ENCODE data around the gene TCEANC. TPM values are rescaled to one million over a fixed set of nuclear protein-coding genes. Genes with fewer than 3 reads are reported as not detected.
"Not testable (repeated sequence)": the region's sequence is repeated elsewhere in the genome, so short reads cannot be mapped to it uniquely, and the experiment has no call there.

TCEANC gene
- polyA plus RNA-seq, 5 donors = 5.3 to 7.7 (median 6.9) TPM

DNA sequence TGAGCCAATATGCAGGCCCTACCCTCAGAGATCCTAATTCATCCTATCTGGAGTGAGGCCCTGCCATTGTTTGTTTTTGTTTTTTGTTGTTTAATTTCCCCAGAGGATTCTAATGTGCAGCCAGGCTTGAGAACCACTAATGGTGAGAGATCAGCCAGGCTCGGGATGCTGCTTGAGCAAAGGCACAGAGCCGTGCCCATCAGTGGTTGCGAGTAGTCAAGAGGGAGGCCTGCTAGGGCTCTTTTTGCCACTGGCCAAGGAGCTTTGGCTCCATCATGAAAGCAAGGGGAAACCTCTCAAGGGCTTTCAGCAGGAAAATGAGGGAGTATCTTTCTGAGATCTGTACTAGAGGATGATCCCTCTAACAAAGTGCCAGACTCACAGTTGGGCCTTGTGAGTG lies 2.7 kb downstream of the TCEANC start:
- no peak for DNase-seq

DNA sequence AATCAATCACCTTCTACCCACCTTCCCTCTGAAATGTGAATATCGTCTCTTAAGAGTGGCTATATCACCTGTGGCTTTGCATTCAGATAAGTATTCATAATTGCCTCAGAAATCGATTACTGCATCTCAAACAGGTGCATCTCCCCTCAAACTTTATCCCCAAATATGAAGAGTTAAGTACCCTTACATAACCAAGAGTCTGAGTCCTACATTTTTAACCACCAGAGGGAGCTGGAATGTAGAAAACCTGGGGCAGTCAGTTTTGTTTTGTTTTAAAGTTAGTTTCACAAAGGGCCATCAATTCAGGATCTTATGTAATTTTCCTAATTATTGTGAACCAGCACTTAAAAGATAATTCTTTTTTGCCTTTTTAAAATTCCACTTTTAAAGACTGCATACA lies 5.7 kb downstream of the TCEANC start:
- peak in 1 of 2 donors; percentile 45 for DNase-seq

DNA sequence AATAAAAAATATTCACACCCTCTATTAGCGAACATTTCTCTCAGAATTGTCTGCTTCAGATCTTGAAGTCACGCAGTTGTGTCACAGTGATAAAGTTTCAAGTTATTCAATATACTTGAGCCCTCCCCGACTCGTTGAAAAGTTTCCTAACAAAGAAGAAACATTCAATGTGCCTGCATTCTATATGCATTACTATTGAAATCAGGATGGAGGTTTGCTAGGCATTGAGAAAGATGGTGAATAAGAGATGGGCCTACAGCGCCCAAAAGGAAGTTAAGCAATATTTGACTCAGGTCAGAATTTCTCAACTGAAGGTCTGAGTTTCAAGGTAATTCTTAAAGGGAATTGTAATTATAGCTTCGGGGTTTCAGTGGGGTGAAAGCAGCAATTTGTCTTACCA lies 6.1 kb downstream of the TCEANC start:
- DNase-seq = no peak

DNA sequence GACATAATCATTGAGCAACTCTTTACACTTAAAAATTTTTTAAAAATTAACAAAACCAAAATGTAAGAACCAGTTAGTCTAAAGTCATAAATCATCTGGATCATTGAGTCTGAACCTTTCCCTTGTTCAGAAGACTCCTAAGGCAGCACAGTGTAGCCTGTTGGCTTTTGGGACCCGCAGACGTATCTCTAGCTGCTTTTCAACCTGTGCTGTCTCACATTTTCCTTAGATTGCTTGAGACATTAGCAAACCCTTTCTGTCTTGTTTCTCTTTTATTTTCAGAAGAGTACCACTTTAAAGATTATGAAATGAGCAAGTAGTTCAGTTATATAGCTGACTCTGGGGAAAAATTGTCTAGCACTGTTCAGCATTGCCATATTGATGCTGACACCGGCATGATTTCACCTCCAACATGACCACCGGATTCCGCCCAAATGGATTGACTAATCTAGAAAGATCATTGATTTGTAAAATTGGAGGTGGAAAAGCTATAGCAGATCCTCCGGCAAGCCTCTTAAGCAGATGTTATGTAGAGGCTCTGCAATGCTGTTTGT lies 8.9 kb downstream of the TCEANC start:
- no peak for DNase-seq

DNA sequence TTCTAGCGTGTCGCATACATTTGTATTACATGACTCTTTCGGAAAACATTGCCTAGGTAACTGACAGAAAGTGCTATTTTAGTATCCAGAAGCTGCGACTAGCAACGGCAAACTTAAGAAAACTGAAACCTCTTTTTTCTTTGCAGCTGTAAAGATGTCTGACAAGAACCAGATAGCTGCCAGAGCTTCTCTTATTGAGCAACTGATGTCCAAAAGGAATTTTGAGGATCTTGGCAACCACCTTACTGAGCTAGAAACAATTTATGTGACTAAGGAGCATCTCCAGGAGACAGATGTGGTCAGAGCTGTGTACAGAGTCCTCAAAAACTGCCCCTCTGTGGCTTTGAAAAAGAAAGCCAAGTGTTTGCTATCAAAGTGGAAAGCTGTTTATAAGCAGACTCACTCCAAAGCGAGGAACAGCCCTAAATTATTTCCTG lies 9.4 kb downstream of the TCEANC start:
- DNase-seq = no peak

DNA sequence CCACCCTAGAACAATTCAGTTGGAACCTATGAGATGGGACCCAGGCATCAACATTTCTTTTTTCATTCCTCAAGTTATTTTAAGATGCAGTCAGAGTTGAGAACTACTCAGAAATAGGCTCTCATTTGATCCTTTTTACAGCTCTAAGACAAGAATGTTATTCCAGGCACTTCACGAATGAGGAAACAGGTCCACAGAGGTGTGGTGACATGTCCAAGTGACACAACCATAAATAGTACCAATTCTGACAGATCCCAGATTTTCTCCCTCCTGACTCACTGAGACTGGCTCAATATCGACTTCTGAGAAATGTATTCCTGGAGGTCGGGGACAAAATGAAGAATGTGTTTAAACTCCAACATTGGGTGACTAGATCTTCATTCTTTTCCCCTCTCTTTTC lies 11.1 kb downstream of the TCEANC start:
- no peak for DNase-seq

DNA sequence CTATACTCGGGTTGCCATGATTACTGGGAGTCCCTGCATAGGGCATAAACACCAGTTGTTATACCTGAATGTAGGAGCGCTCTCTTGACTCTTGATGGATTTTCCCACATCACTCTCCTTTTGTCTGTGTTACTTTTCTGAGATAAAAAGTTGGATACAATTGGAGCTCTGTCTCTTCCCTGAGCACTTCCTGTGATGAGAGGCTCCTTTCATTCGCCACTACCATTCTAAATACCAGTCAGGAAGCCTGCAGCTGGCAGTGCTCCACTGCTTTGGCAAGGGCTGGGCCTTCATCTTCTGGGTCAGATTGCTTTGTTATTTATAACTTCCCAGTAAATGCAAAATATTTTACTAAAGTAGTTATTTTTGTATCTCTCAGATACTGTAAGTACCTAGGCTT lies 13.9 kb downstream of the TCEANC start:
- DNase-seq = no peak

DNA sequence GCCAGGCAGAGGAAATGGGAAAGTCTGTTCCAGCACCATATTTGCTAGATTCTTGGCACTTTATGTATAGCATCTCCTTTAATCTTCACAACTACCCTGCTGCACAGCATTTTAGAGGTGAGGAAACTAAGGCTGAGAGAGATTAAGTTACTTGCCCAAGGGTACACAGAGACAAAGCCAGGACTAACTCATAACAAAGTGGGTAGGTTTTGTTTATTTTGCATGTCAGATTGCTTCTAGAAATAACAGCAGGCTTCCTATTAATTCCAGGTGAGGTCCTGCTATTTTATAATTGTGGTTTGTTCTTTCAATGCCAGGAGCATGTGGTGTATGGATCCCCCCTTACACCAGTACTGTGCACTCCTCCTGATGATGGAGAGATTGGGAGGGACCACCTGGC lies 15.0 kb downstream of the TCEANC start:
- DNase-seq = no peak

DNA sequence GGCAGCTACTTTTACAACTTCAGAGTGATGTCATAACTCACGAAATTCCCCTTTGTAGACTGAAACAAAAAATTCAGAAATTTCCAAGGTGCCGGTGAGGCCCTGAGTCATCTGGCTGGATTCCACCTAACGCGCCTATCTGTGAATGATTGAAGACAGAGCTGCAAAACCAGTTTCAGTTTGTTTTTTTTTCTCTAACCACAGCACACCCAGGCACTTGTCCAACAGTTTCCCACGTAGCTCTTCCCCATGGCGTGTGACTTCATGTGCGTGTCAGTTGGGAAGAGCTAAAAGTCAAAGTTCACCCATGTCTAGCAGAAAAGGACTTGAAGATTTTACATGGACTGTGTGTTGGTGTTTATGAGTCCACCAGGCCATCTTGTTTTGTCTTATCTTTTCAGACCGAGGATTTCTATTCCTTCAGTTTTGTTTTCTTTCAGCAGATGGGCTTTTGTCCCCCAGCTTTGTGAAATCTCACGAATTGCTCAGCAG lies 16.4 kb downstream of the TCEANC start:
- DNase-seq = peak; percentile 55

DNA sequence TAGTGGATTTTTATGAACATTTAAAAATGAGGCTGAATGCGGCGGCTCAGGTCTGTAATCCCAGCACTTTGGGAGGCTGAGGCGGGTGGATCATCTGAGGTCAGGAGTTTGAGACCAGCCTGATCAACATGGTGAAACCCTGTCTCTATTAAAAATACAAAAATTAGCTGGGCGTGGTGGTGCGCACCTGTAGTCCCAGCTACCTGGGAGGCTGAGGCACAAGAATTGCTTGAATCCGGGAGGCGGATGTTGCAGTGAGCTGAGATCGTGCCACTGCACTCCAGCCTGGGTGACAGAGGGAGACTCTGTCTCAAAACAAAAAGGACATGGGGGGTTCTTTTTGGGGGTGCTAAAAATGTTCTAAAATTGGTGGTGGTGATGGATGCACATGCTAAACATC lies 16.8 kb downstream of the TCEANC start:
- DNase-seq = not testable (repeated sequence)

DNA sequence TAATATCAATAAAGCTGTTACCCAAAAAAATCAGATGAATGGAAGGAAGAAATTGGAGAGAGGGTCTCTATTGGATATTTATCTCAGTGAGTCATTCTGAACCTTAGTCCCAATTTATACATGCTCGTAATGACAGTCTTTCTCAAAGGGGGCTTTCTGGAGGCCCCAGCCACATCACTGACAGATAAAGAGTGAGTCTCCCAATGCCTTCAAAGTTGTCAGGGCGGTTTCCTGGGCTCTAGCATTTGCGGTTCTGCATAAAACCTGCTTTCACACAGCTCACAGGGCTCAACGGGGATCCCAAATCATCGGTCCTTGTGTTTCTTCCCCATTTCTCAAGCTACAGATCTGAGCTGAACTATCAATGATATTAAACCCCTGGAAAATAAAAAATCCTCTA lies 17.3 kb downstream of the TCEANC start:
- no peak for DNase-seq

DNA sequence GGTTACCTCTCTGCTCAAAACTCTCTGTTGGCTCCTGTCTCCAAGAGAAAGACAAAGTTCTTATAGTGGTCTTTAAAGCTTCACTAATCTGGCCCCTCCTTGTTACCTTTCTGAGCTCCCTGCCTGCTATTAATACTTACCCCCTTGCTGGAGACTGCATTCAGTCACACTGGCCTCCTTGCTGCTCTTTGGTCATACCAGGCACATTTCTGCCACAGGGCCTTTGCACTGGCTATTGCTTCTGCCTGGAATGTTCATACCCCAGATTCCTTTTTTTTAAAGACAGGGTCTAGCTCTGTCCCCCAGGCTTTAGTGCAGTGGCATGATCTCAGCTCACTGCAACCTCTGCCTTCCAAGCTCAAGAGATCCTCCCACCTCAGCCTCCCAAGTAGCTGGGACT lies 20.1 kb downstream of the TCEANC start:
- DNase-seq = no peak

DNA sequence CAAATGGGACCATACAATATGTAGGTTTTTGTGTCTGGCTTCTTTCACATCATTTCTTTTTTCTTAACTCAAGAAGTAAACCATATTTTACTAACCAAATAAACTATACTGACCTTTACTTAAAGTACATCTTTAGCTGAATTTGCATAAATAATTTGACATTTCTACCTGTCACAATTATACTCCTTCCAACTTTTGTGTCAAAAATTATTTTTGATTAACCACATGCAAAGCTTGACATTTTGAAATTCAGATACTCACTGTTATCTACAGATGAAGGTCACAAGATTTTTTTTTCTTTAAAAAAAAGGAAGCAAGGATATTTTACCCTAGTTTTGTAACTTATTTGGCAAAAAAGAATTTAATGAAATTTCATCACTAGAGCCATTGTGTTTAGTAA lies 23.9 kb downstream of the TCEANC start:
- DNase-seq = no peak

DNA sequence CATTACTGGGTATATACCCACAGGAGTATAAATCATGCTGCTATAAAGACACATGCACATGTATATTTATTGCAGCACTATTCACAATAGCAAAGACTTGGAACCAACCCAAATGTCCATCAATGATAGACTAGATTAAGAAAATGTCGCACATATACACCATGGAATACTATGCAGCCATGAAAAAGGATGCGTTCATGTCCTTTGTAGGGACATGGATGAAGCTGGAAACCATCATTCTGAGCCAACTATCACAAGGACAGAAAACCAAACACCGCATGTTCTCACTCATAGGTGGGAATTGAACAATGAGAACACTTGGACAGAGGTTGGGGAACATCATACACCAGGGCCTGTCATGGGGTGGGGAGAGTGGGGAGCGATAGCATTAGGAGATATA lies 26.8 kb downstream of the TCEANC start:
- DNase-seq = not testable (repeated sequence)

DNA sequence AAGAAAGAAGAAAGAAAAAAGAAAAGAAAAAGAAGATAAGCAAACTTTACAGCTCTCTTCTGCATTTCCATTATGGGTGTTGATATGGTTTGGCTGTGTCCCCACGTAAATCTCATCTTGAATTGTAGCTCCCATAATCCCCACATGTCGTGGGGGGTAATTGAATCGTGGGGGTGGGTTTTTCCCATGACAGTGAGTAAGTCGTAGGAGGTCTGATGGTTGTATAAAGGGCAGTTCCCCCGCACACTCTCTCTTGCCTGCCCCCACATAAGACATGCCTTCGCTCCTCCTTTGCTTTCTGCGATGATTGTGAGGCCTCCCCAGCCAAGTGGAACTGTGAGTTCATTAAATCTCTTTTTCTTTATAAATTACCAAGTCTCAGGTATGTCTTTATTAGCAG lies 28.7 kb downstream of the TCEANC start:
- no peak for DNase-seq

DNA sequence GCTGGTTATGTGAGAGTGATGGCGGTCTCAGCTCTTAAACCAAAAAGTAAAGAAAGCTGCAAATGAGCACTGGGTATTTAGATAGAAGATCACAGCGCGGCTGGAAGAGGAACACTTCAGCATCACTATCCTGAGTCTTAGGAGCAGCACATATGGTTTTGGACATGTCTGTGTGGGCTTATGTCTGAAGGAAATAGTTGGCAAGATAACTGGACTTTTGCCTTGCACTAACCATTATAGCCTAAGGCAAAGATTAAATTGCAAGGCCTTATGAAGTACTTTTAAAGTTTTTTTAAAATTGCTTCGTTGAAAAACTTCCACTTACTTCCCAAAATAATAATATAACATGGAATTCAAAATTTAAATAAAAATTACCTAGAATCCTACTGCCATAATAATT lies 31.4 kb downstream of the TCEANC start:
- DNase-seq = no peak

DNA sequence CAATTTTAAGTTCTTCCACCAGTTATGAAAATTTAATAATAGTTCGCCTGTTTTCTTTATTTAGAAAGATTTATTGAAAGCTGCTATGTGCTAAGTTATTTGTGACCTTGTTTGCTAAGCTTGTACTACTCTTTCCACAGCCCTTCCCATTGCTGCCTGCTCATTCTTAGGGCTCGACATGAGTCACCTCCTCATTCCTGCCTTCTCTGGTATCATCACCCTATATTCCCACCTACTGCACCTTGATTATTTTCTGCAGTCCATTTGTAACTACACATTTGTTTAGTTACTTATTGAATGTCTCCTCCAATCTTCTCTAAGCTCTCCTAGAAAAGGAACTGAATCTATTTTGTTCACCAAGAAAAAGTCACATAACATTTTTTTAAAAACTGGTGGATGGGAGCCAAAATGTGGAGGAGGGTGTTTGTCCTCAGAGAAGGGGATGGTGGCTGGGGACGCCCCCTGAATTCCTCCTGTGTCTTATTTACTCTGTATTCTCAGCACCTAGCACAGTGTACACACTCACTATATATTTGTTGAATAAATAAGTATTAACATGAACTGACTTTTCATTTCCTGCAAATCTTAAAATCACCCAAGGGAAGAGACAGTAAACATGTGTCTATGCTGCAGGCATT lies 32.3 kb downstream of the TCEANC start:
- no peak for DNase-seq

DNA sequence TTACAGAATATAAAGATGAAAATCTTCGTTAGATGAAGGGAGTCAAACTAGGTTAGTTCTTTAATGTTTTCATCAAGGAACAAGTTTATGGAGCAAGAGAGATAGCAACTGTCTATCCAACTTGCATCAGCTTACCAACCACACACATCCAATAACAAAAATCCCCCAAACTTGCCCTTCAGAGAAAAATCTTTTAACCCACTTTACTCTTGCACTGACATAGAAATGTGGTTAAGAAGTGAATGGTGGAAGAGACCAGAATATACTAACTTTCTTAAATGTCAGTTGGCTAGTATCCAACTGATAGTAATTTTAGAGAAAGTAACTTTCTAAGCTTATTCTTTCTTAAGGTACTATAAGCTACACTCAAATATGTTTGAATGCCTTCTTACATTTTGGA lies 34.3 kb downstream of the TCEANC start:
- DNase-seq = no peak

DNA sequence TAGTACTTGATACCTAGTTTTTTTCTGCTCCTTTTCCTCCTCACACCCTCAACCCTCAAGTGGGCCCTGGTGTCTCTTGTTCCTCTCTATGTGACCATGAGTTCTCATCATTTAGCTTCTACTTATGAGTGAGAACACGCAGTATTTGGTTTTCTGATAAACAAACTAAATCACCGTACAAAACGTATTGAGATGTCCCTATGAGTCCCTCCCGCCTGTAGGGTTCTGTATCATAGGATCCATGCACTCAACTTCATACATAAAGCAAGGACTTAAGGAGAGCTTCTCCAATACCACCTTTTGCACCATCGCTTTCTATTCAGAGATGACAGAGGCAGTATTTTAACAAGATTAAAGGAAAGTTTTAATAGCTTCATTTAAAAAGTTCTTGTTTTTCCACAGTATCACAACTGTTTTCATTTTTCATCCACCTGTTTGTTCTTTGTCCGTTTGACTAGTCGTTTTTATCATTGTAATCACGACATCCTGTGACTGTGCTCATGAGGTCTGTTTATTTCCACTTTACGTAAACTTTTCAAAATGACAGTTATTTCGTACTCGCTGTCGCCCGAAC lies 35.5 kb downstream of the TCEANC start:
- DNase-seq = no peak

DNA sequence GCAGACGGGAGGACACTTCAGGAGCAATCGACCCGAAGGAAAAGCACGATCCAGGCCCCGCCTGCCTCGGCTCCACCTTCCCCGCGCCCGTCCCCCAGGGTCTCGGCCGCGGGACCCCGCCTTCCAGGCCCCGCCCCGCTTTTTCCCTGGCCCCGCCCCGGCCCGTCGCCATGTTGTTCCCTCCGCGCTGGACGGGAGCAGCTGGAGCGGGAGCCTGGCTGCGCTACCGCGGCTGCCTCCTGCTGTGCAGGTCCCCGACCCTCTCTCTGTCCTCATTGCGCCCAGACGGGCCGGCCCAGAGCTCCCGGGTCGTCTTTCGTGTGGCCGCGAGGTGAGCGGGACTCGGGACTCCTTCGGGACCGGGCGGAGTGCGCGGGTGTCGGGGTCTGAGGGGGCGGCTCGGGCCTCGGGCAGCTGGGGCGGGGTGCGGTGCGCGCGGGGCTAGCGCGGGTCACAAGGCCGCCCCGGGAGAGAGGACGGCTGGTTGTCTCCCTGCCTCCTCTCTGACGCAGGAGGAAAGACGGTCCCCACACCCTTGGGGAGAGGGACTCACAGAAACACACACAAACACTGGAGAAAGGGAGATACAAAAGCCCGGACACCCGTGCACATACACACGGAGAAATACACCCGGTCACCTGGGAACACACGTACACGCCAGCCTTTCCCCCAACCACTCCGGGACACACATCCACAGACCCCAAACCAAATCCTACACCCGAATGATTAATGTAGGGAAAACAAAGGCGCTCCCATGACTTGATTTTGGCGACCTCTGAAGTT lies 36.2 kb downstream of the TCEANC start, which contains the start of gene RAB9A:
RAB9A (plus strand) TSS at position 171 of the 783 bp plus-strand sequence. CDS start 19,619 bp downstream, outside the sequence.
- peak; percentile 79 to 83 for DNase-seq

DNA sequence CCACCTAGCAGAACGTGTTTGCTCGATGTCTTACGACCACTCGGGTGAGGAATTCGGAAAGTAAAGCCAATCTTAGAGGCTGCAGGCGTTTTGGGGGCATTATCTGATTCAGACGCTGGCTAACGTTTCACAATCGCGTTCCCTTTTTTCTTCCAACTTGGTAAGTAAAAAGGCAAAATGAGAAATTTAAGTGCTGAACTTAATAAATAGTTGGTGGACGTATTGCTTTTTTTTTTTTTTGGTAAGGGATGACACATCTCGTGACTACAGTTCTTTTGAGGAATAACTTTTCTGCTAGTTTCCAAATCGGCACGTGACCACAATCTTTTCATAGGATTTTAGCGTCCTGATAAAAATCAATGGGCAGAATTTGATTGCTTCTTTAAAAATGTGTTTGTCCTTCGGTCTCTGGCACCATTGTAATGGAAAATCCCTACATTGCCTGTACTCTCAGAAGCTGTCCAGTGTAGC lies 36.8 kb downstream of the TCEANC start:
- DNase-seq = peak; percentile 32 to 39

DNA sequence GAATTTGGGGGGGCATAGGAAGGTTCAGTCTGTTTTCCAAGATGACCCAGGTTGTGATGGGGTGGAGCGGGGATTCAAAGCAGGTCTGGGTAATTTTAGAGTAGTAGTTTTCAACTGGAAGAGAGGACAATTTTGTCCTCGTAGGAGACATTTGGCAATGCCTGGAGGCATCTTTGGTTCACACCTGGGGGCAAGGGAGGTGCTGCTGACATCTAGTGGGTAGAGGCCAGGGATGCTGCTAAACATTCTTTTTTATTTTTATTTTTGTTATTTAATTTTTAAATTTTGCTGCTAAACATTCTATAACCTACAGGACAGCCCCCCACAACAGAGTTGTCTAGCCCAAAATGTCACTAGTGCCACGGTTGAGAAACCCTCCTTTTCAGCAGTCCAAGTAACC lies 37.9 kb downstream of the TCEANC start:
- no peak for DNase-seq
